ENCODE data around the gene NDUFV1. TPM values are rescaled to one million over a fixed set of nuclear protein-coding genes. Genes with fewer than 3 reads are reported as not detected.

The NDUFV1 gene
- total and polyA plus RNA-seq, 9 of the 15 experiments (the other 6 are each of a cell fraction or from before 2014, with no cell fraction given), result 10.8 to 423 (median 209) TPM

DNA sequence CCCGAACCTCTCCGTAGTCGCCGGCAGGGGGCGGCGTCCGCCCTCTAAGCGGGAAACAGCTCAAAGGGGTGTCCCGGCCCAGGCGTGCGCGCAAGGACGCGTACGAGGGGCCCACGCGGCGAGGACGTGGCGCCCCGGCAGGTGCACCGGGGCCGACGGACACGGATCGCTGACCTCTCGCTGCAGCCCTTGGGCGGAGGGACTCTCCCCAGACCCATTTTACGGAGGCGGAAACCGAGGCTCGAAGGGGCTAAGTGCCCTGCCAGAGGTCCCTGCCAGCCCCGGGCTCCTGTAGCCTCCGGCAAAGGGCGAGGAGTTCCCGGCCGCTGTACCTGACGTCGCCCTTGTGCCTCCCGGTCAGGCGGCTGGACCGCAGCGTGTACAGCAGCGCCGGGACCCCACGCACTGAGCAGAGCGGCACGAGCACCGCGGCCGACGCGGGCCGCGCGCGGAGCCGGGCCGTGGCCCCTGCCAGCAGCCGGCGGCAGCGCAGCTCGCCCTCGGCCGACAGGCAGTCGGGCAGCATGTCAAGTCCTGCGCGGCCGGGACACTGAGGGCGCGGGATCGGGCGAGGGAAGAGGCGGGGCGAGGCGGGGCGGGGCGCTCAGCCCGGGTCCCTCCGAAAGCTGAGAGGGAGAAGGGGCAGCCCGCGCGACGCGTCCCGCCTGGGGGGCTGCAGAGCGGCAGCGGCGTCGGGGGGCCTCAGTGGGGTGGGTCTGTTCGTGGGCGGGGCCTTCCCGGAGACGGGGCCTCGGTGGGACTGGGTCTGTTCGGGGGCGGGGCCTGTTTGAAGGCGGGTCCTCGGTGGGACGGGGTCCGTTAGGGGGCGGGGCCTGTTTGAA lies 22.9 kb downstream of the NDUFV1 start, which contains the start of gene NUDT8 (continued):
- TF ChIP-seq ZNF282 (CRISPR knock-in tag; IDR thresholded peaks at IDR 0.05), result peak; percentile 87; the same call in 1 of the 2 replicates
- TF ChIP-seq KHSRP (IDR thresholded peaks at IDR 0.05), result no peak
- peak; percentile 96 for TF ChIP-seq KDM2B (CRISPR knock-in tag; IDR thresholded peaks at IDR 0.05)
- TF ChIP-seq SMAD4 (CRISPR knock-in tag; conservative IDR thresholded peaks at IDR 0.05), result peak; percentile 72; the same call in 1 of the 2 replicates
- TF ChIP-seq L3MBTL2 (IDR thresholded peaks at IDR 0.05), result peak; percentile 99
- TF ChIP-seq RFX7 (CRISPR knock-in tag; IDR thresholded peaks at IDR 0.05), result 0 out of 2 replicates have a peak, but pooled peaks have one; percentile 53
- TF ChIP-seq TRIM24 (IDR thresholded peaks at IDR 0.05), result 0 out of 4 replicates have a peak, but pooled peaks of 1 of the 2 experiments have one; percentile 26
- TF ChIP-seq HCFC1 (IDR thresholded peaks at IDR 0.05; ENCODE audit: low read depth, low read length), result 0 out of 2 replicates have a peak, but pooled peaks have one; percentile 11
- peak; percentile 82 for TF ChIP-seq CTBP1 (IDR thresholded peaks at IDR 0.05; ENCODE audit: borderline replicate concordance)
- TF ChIP-seq PRPF4 (IDR thresholded peaks at IDR 0.05; ENCODE audit: insufficient read depth, low read depth, low read length, poor library complexity, severe bottlenecking), result peak; percentile 54
- TF ChIP-seq PHF21A (IDR thresholded peaks at IDR 0.05; ENCODE audit: borderline replicate concordance, low read depth), result peak; percentile 85; the same call in 1 of the 2 replicates
- TF ChIP-seq CCNT2 (IDR thresholded peaks at IDR 0.05; ENCODE audit: borderline replicate concordance, extremely low read depth, insufficient read length, low read depth, low read length), result peak; percentile 55
- TF ChIP-seq, protein P1, sequence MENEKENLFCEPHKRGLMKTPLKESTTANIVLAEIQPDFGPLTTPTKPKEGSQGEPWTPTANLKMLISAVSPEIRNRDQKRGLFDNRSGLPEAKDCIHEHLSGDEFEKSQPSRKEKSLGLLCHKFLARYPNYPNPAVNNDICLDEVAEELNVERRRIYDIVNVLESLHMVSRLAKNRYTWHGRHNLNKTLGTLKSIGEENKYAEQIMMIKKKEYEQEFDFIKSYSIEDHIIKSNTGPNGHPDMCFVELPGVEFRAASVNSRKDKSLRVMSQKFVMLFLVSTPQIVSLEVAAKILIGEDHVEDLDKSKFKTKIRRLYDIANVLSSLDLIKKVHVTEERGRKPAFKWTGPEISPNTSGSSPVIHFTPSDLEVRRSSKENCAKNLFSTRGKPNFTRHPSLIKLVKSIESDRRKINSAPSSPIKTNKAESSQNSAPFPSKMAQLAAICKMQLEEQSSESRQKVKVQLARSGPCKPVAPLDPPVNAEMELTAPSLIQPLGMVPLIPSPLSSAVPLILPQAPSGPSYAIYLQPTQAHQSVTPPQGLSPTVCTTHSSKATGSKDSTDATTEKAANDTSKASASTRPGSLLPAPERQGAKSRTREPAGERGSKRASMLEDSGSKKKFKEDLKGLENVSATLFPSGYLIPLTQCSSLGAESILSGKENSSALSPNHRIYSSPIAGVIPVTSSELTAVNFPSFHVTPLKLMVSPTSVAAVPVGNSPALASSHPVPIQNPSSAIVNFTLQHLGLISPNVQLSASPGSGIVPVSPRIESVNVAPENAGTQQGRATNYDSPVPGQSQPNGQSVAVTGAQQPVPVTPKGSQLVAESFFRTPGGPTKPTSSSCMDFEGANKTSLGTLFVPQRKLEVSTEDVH (IDR thresholded peaks at IDR 0.05; ENCODE audit: low read depth, partially characterized antibody), result peak; percentile 61
- no peak for TF ChIP-seq ZNF699 (CRISPR knock-in tag; IDR thresholded peaks at IDR 0.05; ENCODE audit: insufficient replicate concordance)
- TF ChIP-seq FOS (IDR thresholded peaks at IDR 0.05; ENCODE audit: extremely low read depth, insufficient read length), result no peak
- TF ChIP-seq ADNP (tag; IDR thresholded peaks at IDR 0.05), result peak; percentile 87
- TF ChIP-seq PTBP1 (IDR thresholded peaks at IDR 0.05; ENCODE audit: low read depth, low read length), result peak; percentile 86
- 0 out of 2 replicates have a peak, but pooled peaks have one; percentile 38 for TF ChIP-seq NBN (IDR thresholded peaks at IDR 0.05; ENCODE audit: low read depth)
- peak; percentile 70; the same call in 1 of the 2 replicates for TF ChIP-seq PHF8 (IDR thresholded peaks at IDR 0.05; ENCODE audit: borderline replicate concordance, low read length)
- TF ChIP-seq SAP30 (IDR thresholded peaks at IDR 0.05; ENCODE audit: borderline replicate concordance, insufficient read depth, low read depth, low read length, poor library complexity, severe bottlenecking), result peak; percentile 76
- peak; percentile 94 for TF ChIP-seq NR3C1 (CRISPR knock-in tag; IDR thresholded peaks at IDR 0.05)
